ENCODE results near the gene SLC52A3. TPM values are rescaled to one million over a fixed set of nuclear protein-coding genes. Genes with fewer than 3 reads are reported as not detected.

SLC52A3 gene
- total RNA-seq (2021) (6.9 to 7.7 TPM (median 7.3 TPM) in 3 replicates), Bru-seq, nascent RNA (percentile 55 among the genes with signal in this experiment)
- long read RNA-seq, experiment 1, transcript SLC52A3-201 (6 exons, 2,654 nt), result major isoform, 14 of 45 reads
- long read RNA-seq, experiment 1, partial matches to known transcripts, result 14 of 45 reads
- long read RNA-seq, experiment 1, other reads (novel, unspliced or antisense), result 12 of 45 reads
- long read RNA-seq, experiment 2, partial matches to known transcripts, result 2 of 8 reads
- long read RNA-seq, experiment 2, other reads (novel, unspliced or antisense), result 2 of 8 reads
- long read RNA-seq, experiment 3, result 0 reads

GRCh38 chr20:768426-768978 is at the start of gene SLC52A3:
Gene SLC52A3, minus strand, starts transcription at chr20:768500. Its CDS starts 2,726 bp downstream, at chr20:765774.
- CTCF ChIA-PET, result interaction anchor here (0.6 to 2.8 kb wide), 21 partner anchors 8 to 388 kb away, joined by 3 to 17 read pairs (median 5); partner anchors contain the start of genes CSNK2A1 and TRIB3
- peaks cover 24% of the 10 kb centered on the region for H3K36me3 Mint-ChIP-seq
- peaks cover 8% of the 10 kb centered on the region; the same call in 1 of the 2 replicates for H3K9me3 Mint-ChIP-seq
- no peak within 1 kb of the TSS for H3K4me3 Mint-ChIP-seq
- no peak within 1 kb of the TSS for H3K27ac Mint-ChIP-seq
- ATAC-seq (peak; percentile 96), DNase-seq (ENCODE audit: low spot score) (peak; percentile 73)
- peaks cover 14% of the 10 kb centered on the region for H3K4me1 Mint-ChIP-seq
- TF ChIP-seq CDX4 (CRISPR knock-in tag; IDR thresholded peaks at IDR 0.05; ENCODE audit: borderline replicate concordance) (no peak), PRDM15 (CRISPR knock-in tag; IDR thresholded peaks at IDR 0.05) (no peak), ELF4 (CRISPR knock-in tag; IDR thresholded peaks at IDR 0.05; ENCODE audit: low read depth) (no peak), ZNF532 (CRISPR knock-in tag; IDR thresholded peaks at IDR 0.05; ENCODE audit: borderline replicate concordance) (no peak), ZNF219 (CRISPR knock-in tag; IDR thresholded peaks at IDR 0.05; ENCODE audit: borderline replicate concordance) (no peak), ERG (CRISPR knock-in tag; IDR thresholded peaks at IDR 0.05) (no peak), ZNF281 (CRISPR knock-in tag; IDR thresholded peaks at IDR 0.05) (no peak), MLX (CRISPR knock-in tag; IDR thresholded peaks at IDR 0.05) (no peak), ATF6 (CRISPR knock-in tag; IDR thresholded peaks at IDR 0.05) (no peak)
- TF ChIP-seq, protein P1, sequence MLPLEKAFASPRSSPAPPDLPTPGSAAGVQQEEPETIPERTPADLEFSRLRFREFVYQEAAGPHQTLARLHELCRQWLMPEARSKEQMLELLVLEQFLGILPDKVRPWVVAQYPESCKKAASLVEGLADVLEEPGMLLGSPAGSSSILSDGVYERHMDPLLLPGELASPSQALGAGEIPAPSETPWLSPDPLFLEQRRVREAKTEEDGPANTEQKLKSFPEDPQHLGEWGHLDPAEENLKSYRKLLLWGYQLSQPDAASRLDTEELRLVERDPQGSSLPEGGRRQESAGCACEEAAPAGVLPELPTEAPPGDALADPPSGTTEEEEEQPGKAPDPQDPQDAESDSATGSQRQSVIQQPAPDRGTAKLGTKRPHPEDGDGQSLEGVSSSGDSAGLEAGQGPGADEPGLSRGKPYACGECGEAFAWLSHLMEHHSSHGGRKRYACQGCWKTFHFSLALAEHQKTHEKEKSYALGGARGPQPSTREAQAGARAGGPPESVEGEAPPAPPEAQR (CRISPR knock-in tag; IDR thresholded peaks at IDR 0.05), result no peak
- POLR2A ChIA-PET, result no interaction called here
- no peaks in the 10 kb centered on the region for H3K27me3 Mint-ChIP-seq (ENCODE audit: low read depth)

All from WTC11 (cell line).